ENCODE measurements around the gene SHISA6. TPM values are rescaled to one million over a fixed set of nuclear protein-coding genes. Genes with fewer than 3 reads are reported as not detected.

The SHISA6 gene
- total RNA-seq, 2 donors from 2014 or later, result not detected

GRCh38 chr17:11551442-11551841, 310.4 kb downstream of the SHISA6 start:
- ATAC-seq, result no peak
- peaks cover 0 to 1% of the 10 kb centered on the region in 2 donors for H3K36me3 Mint-ChIP-seq
- peaks cover 10 to 33% of the 10 kb centered on the region in 2 donors for H3K9me3 Mint-ChIP-seq
- no peak for DNase-seq (ENCODE audit: low spot score in 2 of 2)
- no peak overlapping the region for H3K27ac Mint-ChIP-seq

- DNase-seq (ENCODE audit: low spot score in 2 of 2), result no peak
- Mint-ChIP-seq H3K27ac (no peak overlapping the region), H3K9me3 (peaks cover 15 to 33% of the 10 kb centered on the region in 2 donors), H3K36me3 (peaks cover 0 to 4% of the 10 kb centered on the region in 2 donors)
- ATAC-seq, result no peak
Measured at GRCh38 chr17:11553135-11553534, 312.1 kb downstream of the SHISA6 start.

GRCh38 chr17:11554042-11554441, 313.0 kb downstream of the SHISA6 start:
- no peak for ATAC-seq
- no peak for DNase-seq (ENCODE audit: low spot score in 2 of 2)
- H3K27ac Mint-ChIP-seq, result no peak overlapping the region
- peaks cover 0 to 4% of the 10 kb centered on the region in 2 donors for H3K36me3 Mint-ChIP-seq
- H3K9me3 Mint-ChIP-seq, result peaks cover 15 to 33% of the 10 kb centered on the region in 2 donors

GRCh38 chr17:11554542-11554941, 313.5 kb downstream of the SHISA6 start:
- DNase-seq (ENCODE audit: low spot score in 2 of 2), result no peak
- H3K36me3 Mint-ChIP-seq, result peaks cover 0 to 4% of the 10 kb centered on the region in 2 donors
- ATAC-seq, result no peak
- H3K9me3 Mint-ChIP-seq, result peaks cover 15 to 33% of the 10 kb centered on the region in 2 donors
- H3K27ac Mint-ChIP-seq, result no peak overlapping the region

- H3K9me3 Mint-ChIP-seq, result peaks cover 13 to 28% of the 10 kb centered on the region in 2 donors
- H3K27ac Mint-ChIP-seq, result no peak overlapping the region
- peaks cover 0 to 4% of the 10 kb centered on the region in 2 donors for H3K36me3 Mint-ChIP-seq
- ATAC-seq, result no peak
- no peak for DNase-seq (ENCODE audit: low spot score in 2 of 2)
Measured at GRCh38 chr17:11555530-11555929, 314.5 kb downstream of the SHISA6 start.

GRCh38 chr17:11557727-11558452, 316.9 kb downstream of the SHISA6 start:
- DNase-seq (ENCODE audit: low spot score in 2 of 2) (no peak), ATAC-seq (no peak)
- no peak overlapping the region for H3K27ac Mint-ChIP-seq
- peaks cover 17 to 31% of the 10 kb centered on the region in 2 donors for H3K9me3 Mint-ChIP-seq
- peaks cover 0 to 4% of the 10 kb centered on the region in 2 donors for H3K36me3 Mint-ChIP-seq

- H3K27ac Mint-ChIP-seq, result no peak overlapping the region
- H3K36me3 Mint-ChIP-seq, result peaks cover 0 to 4% of the 10 kb centered on the region in 2 donors
- DNase-seq (ENCODE audit: low spot score in 2 of 2) (no peak), ATAC-seq (no peak)
- H3K9me3 Mint-ChIP-seq, result peaks cover 17 to 27% of the 10 kb centered on the region in 2 donors
Measured at GRCh38 chr17:11558681-11559234, 317.7 kb downstream of the SHISA6 start.

GRCh38 chr17:11559601-11560000, 318.6 kb downstream of the SHISA6 start:
- Mint-ChIP-seq H3K9me3 (peaks cover 16 to 26% of the 10 kb centered on the region in 2 donors), H3K36me3 (peaks cover 0 to 4% of the 10 kb centered on the region in 2 donors), H3K27ac (no peak overlapping the region)
- DNase-seq (ENCODE audit: low spot score in 2 of 2), result no peak
- no peak for ATAC-seq

GRCh38 chr17:11561281-11561680, 320.3 kb downstream of the SHISA6 start:
- Mint-ChIP-seq H3K36me3 (peaks cover 0 to 4% of the 10 kb centered on the region in 2 donors), H3K27ac (no peak overlapping the region)

GRCh38 chr17:11561702-11562101, 320.7 kb downstream of the SHISA6 start:
- Mint-ChIP-seq H3K9me3 (peaks cover 8 to 16% of the 10 kb centered on the region in 2 donors), H3K27ac (no peak overlapping the region), H3K36me3 (peaks cover 0 to under 1% of the 10 kb centered on the region in 2 donors)
- ATAC-seq, result no peak
- no peak for DNase-seq (ENCODE audit: low spot score in 2 of 2)

More at GRCh38 chr17:11561281-11561680, 320.3 kb downstream of the SHISA6 start:
- no peak for ATAC-seq
- peaks cover 12 to 18% of the 10 kb centered on the region in 2 donors for H3K9me3 Mint-ChIP-seq
- DNase-seq (ENCODE audit: low spot score in 2 of 2), result no peak

GRCh38 chr17:11564589-11565380, 323.8 kb downstream of the SHISA6 start:
- H3K27ac Mint-ChIP-seq, result no peak overlapping the region
- no peaks in the 10 kb centered on the region for H3K36me3 Mint-ChIP-seq
- DNase-seq (ENCODE audit: low spot score in 2 of 2), result no peak
- no peak for ATAC-seq
- peaks cover 10 to 24% of the 10 kb centered on the region in 2 donors for H3K9me3 Mint-ChIP-seq

- H3K36me3 Mint-ChIP-seq, result no peaks in the 10 kb centered on the region
- DNase-seq (ENCODE audit: low spot score in 2 of 2) (no peak), ATAC-seq (no peak)
- no peak overlapping the region for H3K27ac Mint-ChIP-seq
- H3K9me3 Mint-ChIP-seq, result peaks cover 10 to 24% of the 10 kb centered on the region in 2 donors
Measured at GRCh38 chr17:11565591-11565990, 324.6 kb downstream of the SHISA6 start.

- DNase-seq (ENCODE audit: low spot score in 2 of 2) (no peak), ATAC-seq (no peak)
- Mint-ChIP-seq H3K9me3 (peaks cover 5 to 10% of the 10 kb centered on the region in 2 donors), H3K27ac (no peak overlapping the region), H3K36me3 (no peaks in the 10 kb centered on the region)
Measured at GRCh38 chr17:11578998-11579397, 338.0 kb downstream of the SHISA6 start.

- H3K36me3 Mint-ChIP-seq, result peaks cover 0 to 6% of the 10 kb centered on the region in 2 donors
- DNase-seq (ENCODE audit: low spot score in 2 of 2) (no peak), ATAC-seq (no peak)
- peaks cover 5 to 10% of the 10 kb centered on the region in 2 donors for H3K9me3 Mint-ChIP-seq
- no peak overlapping the region for H3K27ac Mint-ChIP-seq
Measured at GRCh38 chr17:11580677-11581076, 339.7 kb downstream of the SHISA6 start.

GRCh38 chr17:11582217-11582616, 341.2 kb downstream of the SHISA6 start:
- H3K27ac Mint-ChIP-seq, result no peak overlapping the region
- H3K36me3 Mint-ChIP-seq, result peaks cover 0 to 6% of the 10 kb centered on the region in 2 donors
- H3K9me3 Mint-ChIP-seq, result peaks cover 5 to 14% of the 10 kb centered on the region in 2 donors
- no peak for ATAC-seq
- no peak for DNase-seq (ENCODE audit: low spot score in 2 of 2)

GRCh38 chr17:11583306-11583992, 342.4 kb downstream of the SHISA6 start:
- peaks cover 0 to 6% of the 10 kb centered on the region in 2 donors for H3K36me3 Mint-ChIP-seq
- DNase-seq (ENCODE audit: low spot score in 2 of 2), result no peak
- no peak for ATAC-seq
- H3K9me3 Mint-ChIP-seq, result peaks cover 5 to 14% of the 10 kb centered on the region in 2 donors
- H3K27ac Mint-ChIP-seq, result no peak overlapping the region
